ENCODE results near the gene ICAM4.

DNA sequence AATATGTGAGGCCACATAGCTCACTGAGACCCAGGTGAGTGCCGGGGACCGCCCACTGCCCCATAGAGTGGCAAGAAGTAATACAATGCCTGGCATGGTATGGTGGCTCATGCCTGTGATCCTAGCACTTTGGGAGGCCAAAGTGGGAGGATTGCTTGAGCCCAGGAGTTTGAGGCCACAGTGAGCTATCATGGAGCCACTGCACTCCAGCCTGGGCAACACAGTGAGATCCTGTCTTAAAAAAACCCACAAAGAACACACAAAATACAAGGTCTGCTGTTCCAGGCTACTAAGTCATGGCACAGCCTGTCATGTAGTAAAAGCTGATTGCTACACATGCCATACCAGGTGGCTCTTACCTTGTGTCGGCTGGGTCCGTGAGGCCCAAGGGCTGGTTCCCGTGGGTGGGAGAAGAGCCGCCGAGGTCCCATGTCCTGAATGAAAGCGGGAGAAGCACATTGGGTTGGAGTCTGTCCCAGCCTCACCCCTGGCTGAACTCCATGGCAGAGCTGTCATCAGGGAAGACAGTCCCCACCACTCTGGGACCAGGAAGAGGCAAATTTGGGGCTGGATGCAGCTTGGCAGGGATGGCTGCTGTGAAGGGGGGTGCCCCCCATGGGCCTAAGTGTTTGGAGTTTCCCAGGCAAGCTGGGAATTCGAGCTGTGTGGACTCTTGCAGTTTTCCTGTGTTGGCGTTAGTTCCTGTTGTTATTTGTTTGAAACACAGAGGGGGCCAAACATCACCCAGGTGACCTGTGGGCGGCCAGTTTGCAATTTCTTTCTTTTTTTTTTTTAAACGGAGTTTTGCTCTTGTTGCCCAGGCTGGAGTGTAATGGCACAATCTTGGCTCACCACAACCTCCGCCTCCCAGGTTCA is 32.3 kb downstream of the ICAM4 start:
- TF ChIP-seq, protein P1, sequence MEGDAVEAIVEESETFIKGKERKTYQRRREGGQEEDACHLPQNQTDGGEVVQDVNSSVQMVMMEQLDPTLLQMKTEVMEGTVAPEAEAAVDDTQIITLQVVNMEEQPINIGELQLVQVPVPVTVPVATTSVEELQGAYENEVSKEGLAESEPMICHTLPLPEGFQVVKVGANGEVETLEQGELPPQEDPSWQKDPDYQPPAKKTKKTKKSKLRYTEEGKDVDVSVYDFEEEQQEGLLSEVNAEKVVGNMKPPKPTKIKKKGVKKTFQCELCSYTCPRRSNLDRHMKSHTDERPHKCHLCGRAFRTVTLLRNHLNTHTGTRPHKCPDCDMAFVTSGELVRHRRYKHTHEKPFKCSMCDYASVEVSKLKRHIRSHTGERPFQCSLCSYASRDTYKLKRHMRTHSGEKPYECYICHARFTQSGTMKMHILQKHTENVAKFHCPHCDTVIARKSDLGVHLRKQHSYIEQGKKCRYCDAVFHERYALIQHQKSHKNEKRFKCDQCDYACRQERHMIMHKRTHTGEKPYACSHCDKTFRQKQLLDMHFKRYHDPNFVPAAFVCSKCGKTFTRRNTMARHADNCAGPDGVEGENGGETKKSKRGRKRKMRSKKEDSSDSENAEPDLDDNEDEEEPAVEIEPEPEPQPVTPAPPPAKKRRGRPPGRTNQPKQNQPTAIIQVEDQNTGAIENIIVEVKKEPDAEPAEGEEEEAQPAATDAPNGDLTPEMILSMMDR (IDR thresholded peaks at IDR 0.05; ENCODE audit: extremely low read depth in 1 of 2, insufficient read depth in 1 of 2, low read depth in 1 of 2, low read length in 2 of 2): no peak
- no peak for TF ChIP-seq POLR2A (IDR thresholded peaks at IDR 0.05; ENCODE audit: low read depth, low read length)
- TF ChIP-seq, protein P2, sequence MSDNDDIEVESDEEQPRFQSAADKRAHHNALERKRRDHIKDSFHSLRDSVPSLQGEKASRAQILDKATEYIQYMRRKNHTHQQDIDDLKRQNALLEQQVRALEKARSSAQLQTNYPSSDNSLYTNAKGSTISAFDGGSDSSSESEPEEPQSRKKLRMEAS (IDR thresholded peaks at IDR 0.05; ENCODE audit: insufficient read depth, insufficient read length): no peak
- no peak for TF ChIP-seq POLR2AphosphoS5 (IDR thresholded peaks at IDR 0.05; ENCODE audit: insufficient read depth, low read depth, low read length)
- TF ChIP-seq EZH2 (IDR thresholded peaks at IDR 0.05; ENCODE audit: borderline replicate concordance, low read depth, low read length, severe bottlenecking): no peak
